Measurements from ENCODE around the gene TNFAIP1.

DNA sequence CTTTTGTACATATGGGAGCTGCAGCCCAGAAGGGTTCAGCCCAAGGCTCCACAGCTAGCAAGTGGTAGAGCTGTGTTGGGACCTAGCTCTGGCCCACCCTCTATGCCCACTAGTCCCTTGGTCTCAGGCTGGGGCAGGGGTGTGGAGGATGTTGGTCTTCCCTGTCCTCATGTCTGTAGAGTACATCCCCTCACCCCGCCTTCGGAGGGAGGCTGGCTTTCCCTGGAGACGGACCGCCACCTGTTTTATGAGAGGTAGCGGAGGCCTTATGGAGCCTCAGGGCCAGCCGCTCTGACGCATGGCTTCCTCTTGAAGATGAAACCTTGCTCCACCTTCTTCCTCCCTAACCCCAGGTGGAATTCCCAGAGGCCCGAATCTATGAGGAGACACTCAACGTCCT, 8.4 kb downstream of the TNFAIP1 start:
- TF ChIP-seq JUN (CRISPR knock-in tag; IDR thresholded peaks at IDR 0.05) (no peak), FOXJ3 (CRISPR knock-in tag; IDR thresholded peaks at IDR 0.05; ENCODE audit: borderline replicate concordance) (no peak), JAZF1 (CRISPR knock-in tag; IDR thresholded peaks at IDR 0.05) (no peak), IRF2 (CRISPR knock-in tag; IDR thresholded peaks at IDR 0.05; ENCODE audit: borderline replicate concordance, low read depth) (no peak), TCF7 (CRISPR knock-in tag; IDR thresholded peaks at IDR 0.05; ENCODE audit: low read depth) (no peak), RELA (CRISPR knock-in tag; IDR thresholded peaks at IDR 0.05; ENCODE audit: borderline replicate concordance) (no peak), FOXP1 (CRISPR knock-in tag; IDR thresholded peaks at IDR 0.05; ENCODE audit: borderline replicate concordance) (no peak)
- TF ChIP-seq, protein P1, sequence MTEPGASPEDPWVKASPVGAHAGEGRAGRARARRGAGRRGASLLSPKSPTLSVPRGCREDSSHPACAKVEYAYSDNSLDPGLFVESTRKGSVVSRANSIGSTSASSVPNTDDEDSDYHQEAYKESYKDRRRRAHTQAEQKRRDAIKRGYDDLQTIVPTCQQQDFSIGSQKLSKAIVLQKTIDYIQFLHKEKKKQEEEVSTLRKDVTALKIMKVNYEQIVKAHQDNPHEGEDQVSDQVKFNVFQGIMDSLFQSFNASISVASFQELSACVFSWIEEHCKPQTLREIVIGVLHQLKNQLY (CRISPR knock-in tag; IDR thresholded peaks at IDR 0.05): no peak
- TF ChIP-seq, protein P2, sequence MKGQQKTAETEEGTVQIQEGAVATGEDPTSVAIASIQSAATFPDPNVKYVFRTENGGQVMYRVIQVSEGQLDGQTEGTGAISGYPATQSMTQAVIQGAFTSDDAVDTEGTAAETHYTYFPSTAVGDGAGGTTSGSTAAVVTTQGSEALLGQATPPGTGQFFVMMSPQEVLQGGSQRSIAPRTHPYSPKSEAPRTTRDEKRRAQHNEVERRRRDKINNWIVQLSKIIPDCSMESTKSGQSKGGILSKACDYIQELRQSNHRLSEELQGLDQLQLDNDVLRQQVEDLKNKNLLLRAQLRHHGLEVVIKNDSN (CRISPR knock-in tag; IDR thresholded peaks at IDR 0.05): no peak
- TF ChIP-seq, protein P3, sequence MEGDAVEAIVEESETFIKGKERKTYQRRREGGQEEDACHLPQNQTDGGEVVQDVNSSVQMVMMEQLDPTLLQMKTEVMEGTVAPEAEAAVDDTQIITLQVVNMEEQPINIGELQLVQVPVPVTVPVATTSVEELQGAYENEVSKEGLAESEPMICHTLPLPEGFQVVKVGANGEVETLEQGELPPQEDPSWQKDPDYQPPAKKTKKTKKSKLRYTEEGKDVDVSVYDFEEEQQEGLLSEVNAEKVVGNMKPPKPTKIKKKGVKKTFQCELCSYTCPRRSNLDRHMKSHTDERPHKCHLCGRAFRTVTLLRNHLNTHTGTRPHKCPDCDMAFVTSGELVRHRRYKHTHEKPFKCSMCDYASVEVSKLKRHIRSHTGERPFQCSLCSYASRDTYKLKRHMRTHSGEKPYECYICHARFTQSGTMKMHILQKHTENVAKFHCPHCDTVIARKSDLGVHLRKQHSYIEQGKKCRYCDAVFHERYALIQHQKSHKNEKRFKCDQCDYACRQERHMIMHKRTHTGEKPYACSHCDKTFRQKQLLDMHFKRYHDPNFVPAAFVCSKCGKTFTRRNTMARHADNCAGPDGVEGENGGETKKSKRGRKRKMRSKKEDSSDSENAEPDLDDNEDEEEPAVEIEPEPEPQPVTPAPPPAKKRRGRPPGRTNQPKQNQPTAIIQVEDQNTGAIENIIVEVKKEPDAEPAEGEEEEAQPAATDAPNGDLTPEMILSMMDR (IDR thresholded peaks at IDR 0.05): no peak

All from WTC11 (cell line).